ENCODE data around the gene CDIP1.

CDIP1 gene

GRCh38 chr16:4472880-4473279, 65.7 kb downstream of the CDIP1 start:
- no peak overlapping the region for H4K91ac ChIP-seq (ENCODE audit: low read depth, low read length)
- peaks cover 8 to 9% of the 10 kb centered on the region in 2 experiments for H3K4me1 ChIP-seq (ENCODE audit: control insufficient read depth in 1 of 2, insufficient read depth in 2 of 2, low read length in 2 of 2)
- H3K27me3 ChIP-seq (ENCODE audit: insufficient read depth, low read length): no peaks in the 10 kb centered on the region
- H2BK120ac ChIP-seq (ENCODE audit: insufficient read depth, low read length, poor library complexity): no peak overlapping the region
- H4K12ac ChIP-seq (ENCODE audit: low read depth, low read length): no peak overlapping the region
- no peak overlapping the region for H4K8ac ChIP-seq (ENCODE audit: low read depth, low read length)
- H3K79me2 ChIP-seq (ENCODE audit: control insufficient read depth, insufficient read depth, low read length, poor library complexity): peaks cover 14% of the 10 kb centered on the region
- H3K23ac ChIP-seq (ENCODE audit: low read length): no peak overlapping the region
- H3K4me3 ChIP-seq (ENCODE audit: low read depth, low read length): no peak overlapping the region
- H3K27ac ChIP-seq (ENCODE audit: low read depth, low read length): no peak overlapping the region
- H3K14ac ChIP-seq (ENCODE audit: low read length): no peak overlapping the region
- no peak overlapping the region for H3K4ac ChIP-seq (ENCODE audit: low read depth, low read length)
- H2BK5ac ChIP-seq (ENCODE audit: low read depth, low read length, poor library complexity): no peak overlapping the region
- H2BK12ac ChIP-seq (ENCODE audit: low read length): no peak overlapping the region
- no peak overlapping the region for H3K9ac ChIP-seq (ENCODE audit: low read length)
- no CpG with 5 or more reads among the region's 4 CpGs for WGBS (ENCODE audit: extremely low coverage, insufficient coverage, insufficient read length)
- no peak overlapping the region for H2AK5ac ChIP-seq (ENCODE audit: low read length)
- H2AFZ ChIP-seq (ENCODE audit: insufficient read depth, low read length, poor library complexity): no peak overlapping the region
- H3K36me3 ChIP-seq (ENCODE audit: control insufficient read depth in 1 of 2, insufficient read depth in 2 of 2, low read length in 2 of 2): peaks cover 13 to 14% of the 10 kb centered on the region in 2 experiments
- H3K79me1 ChIP-seq (ENCODE audit: low read length): peaks cover 12% of the 10 kb centered on the region
- no peak overlapping the region for H3K4me2 ChIP-seq (ENCODE audit: low read length)
- peaks cover 3% of the 10 kb centered on the region for H3K9me3 ChIP-seq (ENCODE audit: insufficient read depth, low read depth, low read length)
- DNase-seq: no peak
- no peak overlapping the region for H3K18ac ChIP-seq (ENCODE audit: low read length)

- no peak overlapping the region for H4K8ac ChIP-seq (ENCODE audit: low read depth, low read length)
- peaks cover 14% of the 10 kb centered on the region for H3K79me2 ChIP-seq (ENCODE audit: control insufficient read depth, insufficient read depth, low read length, poor library complexity)
- H2AK5ac ChIP-seq (ENCODE audit: low read length): no peak overlapping the region
Observed at GRCh38 chr16:4471869-4472268, 66.7 kb downstream of the CDIP1 start.

GRCh38 chr16:4468972-4469371, 69.6 kb downstream of the CDIP1 start:
- Histone ChIP-seq H4K12ac (ENCODE audit: low read depth, low read length) (no peak overlapping the region), H3K9me3 (ENCODE audit: insufficient read depth, low read depth, low read length) (no peaks in the 10 kb centered on the region)

More at GRCh38 chr16:4471869-4472268, 66.7 kb downstream of the CDIP1 start:
- no peak for DNase-seq
- Histone ChIP-seq H3K18ac (ENCODE audit: low read length) (no peak overlapping the region), H3K4me1 (ENCODE audit: control insufficient read depth in 1 of 2, insufficient read depth in 2 of 2, low read length in 2 of 2) (peaks cover 6% of the 10 kb centered on the region in 2 experiments), H3K23ac (ENCODE audit: low read length) (no peak overlapping the region), H3K9ac (ENCODE audit: low read length) (no peak overlapping the region), H2AFZ (ENCODE audit: insufficient read depth, low read length, poor library complexity) (no peak overlapping the region), H3K79me1 (ENCODE audit: low read length) (peaks cover 12% of the 10 kb centered on the region), H3K9me3 (ENCODE audit: insufficient read depth, low read depth, low read length) (peaks cover 3% of the 10 kb centered on the region), H4K91ac (ENCODE audit: low read depth, low read length) (no peak overlapping the region), H2BK5ac (ENCODE audit: low read depth, low read length, poor library complexity) (no peak overlapping the region), H3K27ac (ENCODE audit: low read depth, low read length) (no peak overlapping the region), H4K12ac (ENCODE audit: low read depth, low read length) (no peak overlapping the region), H3K14ac (ENCODE audit: low read length) (no peak overlapping the region), H2BK120ac (ENCODE audit: insufficient read depth, low read length, poor library complexity) (no peak overlapping the region), H3K27me3 (ENCODE audit: insufficient read depth, low read length) (no peaks in the 10 kb centered on the region), H3K4ac (ENCODE audit: low read depth, low read length) (peak overlapping the region; percentile 28), H2BK12ac (ENCODE audit: low read length) (no peak overlapping the region), H3K4me2 (ENCODE audit: low read length) (no peak overlapping the region), H3K36me3 (ENCODE audit: control insufficient read depth in 1 of 2, insufficient read depth in 2 of 2, low read length in 2 of 2) (peaks cover 19 to 22% of the 10 kb centered on the region in 2 experiments), H3K4me3 (ENCODE audit: low read depth, low read length) (no peak overlapping the region)
- no CpG with 5 or more reads among the region's 5 CpGs for WGBS (ENCODE audit: extremely low coverage, insufficient coverage, insufficient read length)

DNA sequence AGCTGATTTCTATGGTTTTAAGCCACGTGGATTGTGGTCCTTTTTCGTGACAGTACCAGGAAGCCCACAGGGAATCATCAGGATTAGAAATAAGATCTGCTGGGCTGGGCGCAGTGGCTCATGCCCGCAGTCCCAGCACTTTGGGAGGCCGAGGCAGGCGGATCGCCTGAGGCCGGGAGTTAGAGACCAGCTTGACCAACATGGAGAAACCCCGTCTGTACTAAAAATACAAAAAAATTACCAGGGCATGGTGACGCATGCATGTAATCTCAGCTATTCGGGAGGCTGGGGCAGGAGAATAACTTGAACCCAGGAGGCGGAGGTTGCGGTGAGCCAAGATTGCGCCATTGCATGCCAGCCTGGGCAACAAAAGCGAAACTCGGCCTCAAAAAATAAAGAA, 70.7 kb downstream of the CDIP1 start:
- Histone ChIP-seq H3K27me3 (ENCODE audit: insufficient read depth, low read length) (no peaks in the 10 kb centered on the region), H2BK120ac (ENCODE audit: insufficient read depth, low read length, poor library complexity) (no peak overlapping the region), H3K79me1 (ENCODE audit: low read length) (peaks cover 4% of the 10 kb centered on the region), H3K9me3 (ENCODE audit: insufficient read depth, low read depth, low read length) (peaks cover 2% of the 10 kb centered on the region), H3K4me3 (ENCODE audit: low read depth, low read length) (no peak overlapping the region), H3K18ac (ENCODE audit: low read length) (no peak overlapping the region), H2AK5ac (ENCODE audit: low read length) (no peak overlapping the region), H3K14ac (ENCODE audit: low read length) (no peak overlapping the region), H4K12ac (ENCODE audit: low read depth, low read length) (no peak overlapping the region), H3K36me3 (ENCODE audit: control insufficient read depth in 1 of 2, insufficient read depth in 2 of 2, low read length in 2 of 2) (peaks cover 44 to 52% of the 10 kb centered on the region in 2 experiments), H2AFZ (ENCODE audit: insufficient read depth, low read length, poor library complexity) (no peak overlapping the region), H4K91ac (ENCODE audit: low read depth, low read length) (no peak overlapping the region), H3K4ac (ENCODE audit: low read depth, low read length) (no peak overlapping the region), H4K8ac (ENCODE audit: low read depth, low read length) (no peak overlapping the region), H2BK5ac (ENCODE audit: low read depth, low read length, poor library complexity) (no peak overlapping the region), H3K79me2 (ENCODE audit: control insufficient read depth, insufficient read depth, low read length, poor library complexity) (no peaks in the 10 kb centered on the region), H3K4me2 (ENCODE audit: low read length) (no peak overlapping the region), H3K27ac (ENCODE audit: low read depth, low read length) (no peak overlapping the region), H3K4me1 (ENCODE audit: control insufficient read depth in 1 of 2, insufficient read depth in 2 of 2, low read length in 2 of 2) (peaks cover 8 to 19% of the 10 kb centered on the region in 2 experiments), H3K9ac (ENCODE audit: low read length) (no peak overlapping the region), H2BK12ac (ENCODE audit: low read length) (no peak overlapping the region), H3K23ac (ENCODE audit: low read length) (no peak overlapping the region)
- no CpG with 5 or more reads among the region's 16 CpGs for WGBS (ENCODE audit: extremely low coverage, insufficient coverage, insufficient read length)
- DNase-seq: peak; percentile 77 to 91

More at GRCh38 chr16:4468972-4469371, 69.6 kb downstream of the CDIP1 start:
- no peak overlapping the region for H3K14ac ChIP-seq (ENCODE audit: low read length)
- H4K8ac ChIP-seq (ENCODE audit: low read depth, low read length): no peak overlapping the region
- H3K79me2 ChIP-seq (ENCODE audit: control insufficient read depth, insufficient read depth, low read length, poor library complexity): peaks cover 4% of the 10 kb centered on the region
- H3K9ac ChIP-seq (ENCODE audit: low read length): no peak overlapping the region
- H3K36me3 ChIP-seq (ENCODE audit: control insufficient read depth in 1 of 2, insufficient read depth in 2 of 2, low read length in 2 of 2): peaks cover 37 to 42% of the 10 kb centered on the region in 2 experiments
- H4K91ac ChIP-seq (ENCODE audit: low read depth, low read length): no peak overlapping the region
- peaks cover 3% of the 10 kb centered on the region for H3K79me1 ChIP-seq (ENCODE audit: low read length)
- no peak overlapping the region for H2AFZ ChIP-seq (ENCODE audit: insufficient read depth, low read length, poor library complexity)
- no peak overlapping the region for H3K18ac ChIP-seq (ENCODE audit: low read length)
- H3K4ac ChIP-seq (ENCODE audit: low read depth, low read length): no peak overlapping the region
- peak in 1 of 2 donors; percentile 19 for DNase-seq
- no peak overlapping the region for H2BK5ac ChIP-seq (ENCODE audit: low read depth, low read length, poor library complexity)
- H3K23ac ChIP-seq (ENCODE audit: low read length): no peak overlapping the region
- H3K27me3 ChIP-seq (ENCODE audit: insufficient read depth, low read length): no peaks in the 10 kb centered on the region
- no CpG with 5 or more reads among the region's 10 CpGs for WGBS (ENCODE audit: extremely low coverage, insufficient coverage, insufficient read length)
- H3K4me3 ChIP-seq (ENCODE audit: low read depth, low read length): no peak overlapping the region
- peaks cover 2 to 12% of the 10 kb centered on the region in 2 experiments for H3K4me1 ChIP-seq (ENCODE audit: control insufficient read depth in 1 of 2, insufficient read depth in 2 of 2, low read length in 2 of 2)
- H3K4me2 ChIP-seq (ENCODE audit: low read length): no peak overlapping the region
- no peak overlapping the region for H2BK12ac ChIP-seq (ENCODE audit: low read length)
- no peak overlapping the region for H2AK5ac ChIP-seq (ENCODE audit: low read length)
- H2BK120ac ChIP-seq (ENCODE audit: insufficient read depth, low read length, poor library complexity): no peak overlapping the region
- H3K27ac ChIP-seq (ENCODE audit: low read depth, low read length): no peak overlapping the region
